ENCODE measurements around the gene CDC5L.
A peak's percentile ranks its signal among the peaks of the same experiment; 100 is the strongest.

The CDC5L gene

GRCh38 chr6:44474643-44475042 is 87.1 kb downstream of the CDC5L start:
- no peak for DNase-seq (ENCODE audit: low read depth)
- no peak overlapping the region for H3K4me3 ChIP-seq (ENCODE audit: low read depth, low read length)
- TF ChIP-seq MYC (IDR thresholded peaks at IDR 0.05; ENCODE audit: low read depth, low read length) (no peak), POLR2A (IDR thresholded peaks at IDR 0.05; ENCODE audit: extremely low read depth, insufficient read length) (no peak), MAX (IDR thresholded peaks at IDR 0.05; ENCODE audit: low read depth, low read length) (no peak), CTCF (IDR thresholded peaks at IDR 0.05; ENCODE audit: low read depth, low read length) (no peak)

GRCh38 chr6:44475417-44475778 is 87.9 kb downstream of the CDC5L start:
- H3K4me3 ChIP-seq (ENCODE audit: low read depth, low read length), result no peak overlapping the region
- DNase-seq (ENCODE audit: low read depth), result no peak
- TF ChIP-seq MAX (IDR thresholded peaks at IDR 0.05; ENCODE audit: low read depth, low read length) (no peak), CTCF (IDR thresholded peaks at IDR 0.05; ENCODE audit: low read depth, low read length) (no peak), MYC (IDR thresholded peaks at IDR 0.05; ENCODE audit: low read depth, low read length) (no peak), POLR2A (IDR thresholded peaks at IDR 0.05; ENCODE audit: extremely low read depth, insufficient read length) (no peak)

GRCh38 chr6:44475779-44476434 is 88.4 kb downstream of the CDC5L start:
- H3K4me3 ChIP-seq (ENCODE audit: low read depth, low read length), result no peak overlapping the region
- TF ChIP-seq MYC (IDR thresholded peaks at IDR 0.05; ENCODE audit: low read depth, low read length), result peak; percentile 33; the same call in 1 of the 2 replicates
- TF ChIP-seq POLR2A (IDR thresholded peaks at IDR 0.05; ENCODE audit: extremely low read depth, insufficient read length), result no peak
- TF ChIP-seq CTCF (IDR thresholded peaks at IDR 0.05; ENCODE audit: low read depth, low read length), result peak; percentile 84
- TF ChIP-seq MAX (IDR thresholded peaks at IDR 0.05; ENCODE audit: low read depth, low read length), result no peak
- DNase-seq (ENCODE audit: low read depth), result peak; percentile 78

GRCh38 chr6:44476849-44477248 is 89.3 kb downstream of the CDC5L start:
- DNase-seq (ENCODE audit: low read depth), result no peak
- no peak overlapping the region for H3K4me3 ChIP-seq (ENCODE audit: low read depth, low read length)
- TF ChIP-seq CTCF (IDR thresholded peaks at IDR 0.05; ENCODE audit: low read depth, low read length), result no peak
- TF ChIP-seq MYC (IDR thresholded peaks at IDR 0.05; ENCODE audit: low read depth, low read length), result no peak

GRCh38 chr6:44477293-44477894 is 89.9 kb downstream of the CDC5L start:
- H3K4me3 ChIP-seq (ENCODE audit: low read depth, low read length), result no peak overlapping the region
- TF ChIP-seq CTCF (IDR thresholded peaks at IDR 0.05; ENCODE audit: low read depth, low read length), result no peak
- TF ChIP-seq MYC (IDR thresholded peaks at IDR 0.05; ENCODE audit: low read depth, low read length), result no peak
- no peak for TF ChIP-seq MAX (IDR thresholded peaks at IDR 0.05; ENCODE audit: low read depth, low read length)
- TF ChIP-seq POLR2A (IDR thresholded peaks at IDR 0.05; ENCODE audit: extremely low read depth, insufficient read length), result no peak
- DNase-seq (ENCODE audit: low read depth), result no peak
